Epidermal melanocyte (primary cell): ENCODE data around the gene GSG1L.
"Not testable (repeated sequence)": the region's sequence is repeated elsewhere in the genome, so short reads cannot be mapped to it uniquely, and the experiment has no call there.

Experiments used
- DNase-seq: peaks from one replicate; pipeline ENCODE4 v3.0.0; 2011; ENCODE audit warnings: low spot score; ENCODE audit not compliant: insufficient read length

GSG1L gene

DNA sequence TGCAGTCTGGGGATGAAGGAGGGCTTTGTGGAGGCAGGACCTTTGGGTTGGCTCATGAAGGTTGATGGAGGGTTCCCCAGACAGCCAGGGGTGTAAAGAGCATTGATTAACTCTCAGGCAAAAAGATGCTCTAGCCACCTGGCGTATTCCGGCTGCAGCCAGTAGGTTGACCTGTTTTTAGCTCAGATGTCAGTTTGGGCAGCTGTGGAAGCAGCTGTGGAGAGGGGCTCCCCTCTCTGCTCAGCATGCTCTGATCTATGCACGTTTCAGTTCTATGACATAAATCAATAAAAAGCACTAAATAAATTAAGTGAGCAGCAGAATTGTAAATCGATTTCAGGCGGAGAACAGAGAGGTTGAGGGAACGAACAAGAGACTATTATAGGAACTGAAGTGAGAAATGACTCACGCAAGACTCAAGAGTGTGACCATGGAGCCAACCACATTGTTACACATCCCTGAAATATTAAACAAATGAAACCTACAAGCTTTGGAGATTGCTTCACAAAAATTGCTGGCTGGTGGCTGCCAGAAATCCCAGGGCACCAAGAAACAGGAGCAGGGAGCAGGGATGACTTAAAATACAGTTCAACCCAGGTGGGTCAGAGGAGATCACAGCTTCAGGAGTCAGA is 111.9 kb downstream of the GSG1L start:
- no peak for DNase-seq

DNA sequence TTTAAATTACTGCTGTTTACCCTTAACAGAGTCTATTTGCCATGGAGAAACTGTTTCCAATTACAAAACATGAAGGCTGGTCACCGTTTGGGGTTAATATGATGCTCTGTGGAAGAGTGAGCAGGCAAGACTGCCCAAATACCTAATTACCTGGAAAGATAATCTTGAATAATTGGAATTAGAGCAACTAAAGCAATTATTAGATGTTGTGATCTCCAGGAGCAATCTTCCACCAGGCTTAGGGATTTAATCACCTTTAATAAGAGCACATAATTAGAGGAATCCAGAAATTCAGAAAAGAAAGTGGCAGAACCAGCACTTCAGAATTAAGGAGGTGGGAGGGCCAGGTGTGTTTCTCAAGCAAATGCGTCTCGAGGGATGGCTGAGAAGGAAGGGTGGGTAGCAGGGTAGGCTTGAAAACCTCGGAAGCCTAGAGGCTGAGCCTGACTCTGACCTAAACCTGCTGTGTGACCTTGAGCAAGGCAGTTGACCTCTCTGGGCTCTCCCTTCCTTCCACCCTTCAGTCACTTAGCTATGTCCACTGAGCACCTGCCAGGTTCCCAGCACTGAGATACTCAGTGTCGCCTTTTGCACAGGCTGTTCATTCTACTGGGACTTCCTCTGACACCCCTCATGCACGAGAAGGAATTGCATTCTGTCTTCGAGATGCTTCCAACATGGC is 113.2 kb downstream of the GSG1L start:
- no peak for DNase-seq

DNA sequence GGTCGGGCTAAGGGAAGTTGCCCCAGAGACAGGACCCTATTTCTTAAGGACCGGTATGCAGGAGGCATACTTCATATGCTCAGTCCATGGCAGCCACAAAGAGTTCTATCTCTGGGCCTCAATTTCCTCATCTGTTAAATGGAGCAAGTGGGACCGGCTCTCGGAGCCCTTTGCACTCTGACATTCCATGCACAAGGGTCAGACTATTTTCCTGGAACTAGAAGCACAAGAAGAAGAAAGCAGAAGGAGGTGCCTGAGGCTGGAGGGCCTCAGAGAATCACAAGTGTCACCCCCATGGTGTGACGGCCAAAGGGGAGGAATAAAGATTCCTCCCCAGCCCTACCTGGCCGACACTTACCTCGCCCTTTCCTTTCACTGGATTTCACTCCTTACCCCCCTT is 115.8 kb downstream of the GSG1L start:
- no peak for DNase-seq

DNA sequence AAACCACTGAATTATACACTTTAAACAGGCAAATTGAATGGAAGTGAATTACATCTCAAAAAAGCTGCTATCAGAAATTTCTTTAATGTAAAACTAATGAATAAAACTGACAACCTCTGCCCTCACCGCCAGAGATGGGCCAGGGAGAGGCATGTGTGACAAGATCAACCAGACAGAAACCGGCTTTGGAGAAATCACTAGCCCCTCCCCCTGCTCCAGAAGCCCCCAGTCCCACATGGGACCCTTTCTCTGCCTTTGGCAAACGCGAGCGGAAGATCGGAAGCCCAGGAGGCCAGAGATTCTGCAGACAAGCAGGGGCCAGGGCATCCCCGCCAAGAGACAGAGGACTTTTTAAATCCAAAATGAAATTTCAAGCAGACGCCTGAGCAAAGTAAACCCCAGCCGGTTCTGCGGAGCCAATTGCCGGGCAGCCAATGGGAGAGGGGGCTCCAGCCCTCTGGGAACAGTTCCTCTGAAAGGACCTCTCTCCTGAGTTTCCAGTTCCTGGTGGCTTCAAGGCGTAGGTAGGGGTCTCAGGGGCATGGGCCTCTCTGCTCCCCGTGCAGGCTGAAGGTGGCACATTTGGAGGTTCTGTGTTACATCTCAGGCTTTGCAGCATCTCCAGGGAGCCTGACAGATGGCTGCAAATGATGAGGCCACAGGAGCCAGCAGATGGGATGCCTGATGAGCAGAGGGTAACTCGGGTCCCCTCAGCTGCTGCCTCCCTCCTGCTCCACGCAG is 118.1 kb downstream of the GSG1L start:
- DNase-seq: no peak

DNA sequence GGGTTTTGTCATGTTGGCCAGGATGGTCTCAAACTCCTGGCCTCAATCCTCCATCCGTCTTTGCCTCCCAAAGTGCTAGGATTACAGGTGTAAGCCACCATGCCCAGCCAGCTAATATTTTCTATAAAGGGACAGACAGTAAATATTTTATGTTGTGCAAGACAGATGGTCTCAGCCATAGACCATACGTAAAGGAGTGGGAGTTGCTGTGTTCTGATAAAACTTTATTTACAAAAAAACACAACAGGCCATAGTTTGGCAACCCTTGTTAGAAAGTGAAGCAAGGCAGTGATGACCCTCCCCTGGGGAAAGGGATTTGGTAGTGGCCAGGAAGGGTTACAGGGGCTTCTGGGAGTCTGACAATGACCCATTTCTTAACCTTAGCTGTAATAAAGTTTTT is 119.7 kb downstream of the GSG1L start:
- DNase-seq: no peak

DNA sequence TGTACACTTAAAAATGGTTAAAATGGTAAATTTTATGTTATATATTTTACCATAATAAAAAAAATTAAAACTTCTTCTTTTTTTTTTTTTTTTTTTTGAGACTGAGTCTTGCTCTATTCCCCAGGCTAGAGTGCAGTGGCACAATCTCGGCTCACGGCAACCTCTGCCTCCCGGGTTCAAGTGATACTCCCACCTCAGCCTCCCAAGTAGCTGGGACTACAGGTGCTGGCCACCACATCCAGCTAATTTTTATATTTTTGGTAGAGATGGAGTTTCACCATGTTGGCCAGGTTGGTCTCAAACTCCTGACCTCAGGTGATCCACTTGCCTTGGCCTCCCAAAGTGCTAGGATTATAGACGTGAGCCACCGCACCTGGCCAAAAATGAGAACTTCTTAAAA is 121.4 kb downstream of the GSG1L start:
- DNase-seq: not testable (repeated sequence)

DNA sequence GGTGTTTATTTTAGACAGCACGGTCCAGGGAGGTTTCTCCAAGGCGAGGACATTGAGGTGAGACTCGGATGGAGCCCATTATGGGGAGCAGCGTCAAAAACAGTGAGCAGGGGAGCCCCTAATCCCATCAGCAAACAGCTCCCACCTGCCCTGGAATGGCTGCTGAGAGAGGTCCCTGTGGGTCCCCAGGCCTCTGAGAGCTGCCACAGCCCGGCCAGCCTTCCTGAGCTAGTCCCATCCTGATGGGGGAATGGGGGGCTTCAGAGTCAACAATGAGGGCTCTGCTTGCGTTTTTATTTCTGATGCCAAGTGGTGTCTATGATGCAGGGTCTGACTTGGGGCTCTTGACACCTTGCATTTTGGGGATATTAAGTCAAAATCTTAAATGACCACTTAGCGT is 128.4 kb downstream of the GSG1L start:
- DNase-seq: no peak

DNA sequence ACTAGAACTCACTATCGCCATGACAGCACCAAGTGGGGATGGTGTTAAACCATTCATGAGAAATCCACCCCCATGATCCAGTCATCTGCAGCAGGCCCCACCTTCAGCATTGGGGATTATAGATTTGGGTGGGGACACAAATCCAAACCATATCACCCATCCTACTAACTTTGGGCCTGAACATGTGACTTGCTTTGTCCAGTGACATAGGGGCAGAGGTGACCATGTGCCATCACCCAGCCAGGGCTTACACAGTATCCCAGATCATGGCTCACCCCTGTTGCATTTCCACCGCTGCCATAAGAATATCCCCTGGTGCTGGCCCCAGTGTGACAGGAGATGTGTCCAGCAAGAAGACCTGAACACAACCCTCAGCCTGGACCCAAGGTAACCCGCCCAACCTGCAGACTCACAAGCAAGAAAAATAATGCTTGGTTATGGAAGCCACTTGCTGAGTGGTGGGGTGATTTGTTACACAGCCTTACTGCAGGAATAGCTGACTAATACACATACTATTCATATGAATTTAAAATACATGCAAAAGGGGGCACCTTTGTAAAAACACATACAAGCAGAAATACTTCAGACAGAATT is 130.9 kb downstream of the GSG1L start:
- no peak for DNase-seq

DNA sequence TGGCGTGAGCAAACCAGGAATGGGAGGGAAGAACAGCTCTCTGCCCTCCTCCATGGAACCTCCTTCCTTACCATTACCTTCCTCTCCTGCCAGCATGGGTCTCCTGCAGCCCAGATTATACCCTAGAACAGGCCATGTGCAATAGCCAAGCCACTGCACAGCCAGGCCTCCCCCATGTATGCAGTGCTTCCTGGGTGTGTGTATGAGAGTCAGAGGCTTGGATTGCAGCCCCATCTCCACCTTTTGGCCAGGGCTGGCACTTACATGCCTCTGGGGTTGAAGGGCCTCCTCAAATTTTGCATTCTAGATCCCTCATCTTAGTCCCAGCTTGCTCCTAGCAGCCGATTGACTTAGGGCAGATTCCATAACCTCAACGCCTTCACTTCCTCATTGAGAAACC is 133.7 kb downstream of the GSG1L start:
- DNase-seq: no peak

DNA sequence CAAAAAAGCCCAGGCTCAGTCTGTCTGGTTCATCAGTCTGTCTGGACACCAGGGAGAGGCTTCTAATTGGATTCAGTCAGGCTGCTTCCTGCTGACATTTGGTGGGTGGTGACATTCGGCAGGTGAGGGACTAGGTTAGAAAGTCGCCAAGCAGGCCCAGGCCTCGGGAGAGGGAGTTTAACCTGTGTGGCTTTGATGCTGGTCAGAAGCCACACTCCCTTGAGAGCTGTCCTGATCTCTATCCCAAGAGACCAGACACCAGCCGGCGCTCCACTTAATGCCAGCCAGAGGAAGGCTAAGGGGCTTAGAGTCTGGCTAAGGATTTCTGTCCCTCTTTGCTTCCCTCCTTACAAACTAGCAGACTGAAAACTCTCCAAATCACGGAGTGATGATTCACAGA is 135.0 kb downstream of the GSG1L start:
- no peak for DNase-seq

DNA sequence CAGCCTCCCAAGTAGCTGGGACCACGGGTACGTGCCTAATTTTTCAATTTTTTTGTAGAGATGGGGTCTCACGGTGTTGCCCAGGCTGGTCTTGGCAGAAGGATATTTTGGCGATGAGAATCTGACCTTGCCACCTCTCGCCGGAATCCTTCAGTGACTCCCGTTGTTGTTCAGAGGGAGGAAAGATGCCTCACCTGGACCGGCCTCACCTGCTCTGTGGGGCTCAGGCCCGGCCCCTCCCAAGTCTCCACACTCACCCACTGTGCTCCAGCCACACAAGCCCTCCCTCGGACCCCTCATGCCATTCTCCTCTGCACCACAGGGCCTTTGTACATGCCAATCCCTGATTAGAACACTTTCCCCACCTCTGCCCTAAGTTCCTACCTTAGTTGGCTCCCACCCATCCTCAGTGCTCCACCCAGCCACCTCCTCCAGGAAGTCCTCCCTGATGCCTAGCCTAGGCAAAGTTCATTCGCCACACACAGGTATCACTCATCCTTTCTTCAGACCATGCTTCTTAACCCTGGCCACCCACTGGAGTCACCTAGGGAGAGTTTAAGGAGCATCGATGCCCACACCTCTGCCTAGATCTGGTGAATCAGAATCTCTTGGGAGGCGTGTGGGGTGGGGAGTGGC is 136.1 kb downstream of the GSG1L start:
- DNase-seq: no peak

DNA sequence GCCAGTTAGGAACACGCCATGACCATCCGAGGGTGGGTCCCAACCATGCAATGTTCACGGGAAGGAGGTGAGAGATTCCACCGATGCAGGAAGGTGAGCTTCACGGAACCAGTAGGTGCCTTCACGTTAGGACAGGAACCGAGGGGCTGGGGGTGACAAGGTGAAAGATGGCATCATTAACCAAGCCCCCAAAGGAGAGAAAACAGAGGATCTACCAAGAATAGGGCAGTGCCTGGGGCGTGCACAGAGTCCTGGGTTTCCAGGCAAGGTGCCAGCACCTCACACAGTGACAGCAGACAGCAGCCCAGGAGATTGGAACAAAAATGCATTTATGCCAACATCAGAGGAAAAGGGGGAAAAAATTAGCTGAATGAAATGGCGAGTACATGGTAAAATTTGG is 137.9 kb downstream of the GSG1L start:
- no peak for DNase-seq

DNA sequence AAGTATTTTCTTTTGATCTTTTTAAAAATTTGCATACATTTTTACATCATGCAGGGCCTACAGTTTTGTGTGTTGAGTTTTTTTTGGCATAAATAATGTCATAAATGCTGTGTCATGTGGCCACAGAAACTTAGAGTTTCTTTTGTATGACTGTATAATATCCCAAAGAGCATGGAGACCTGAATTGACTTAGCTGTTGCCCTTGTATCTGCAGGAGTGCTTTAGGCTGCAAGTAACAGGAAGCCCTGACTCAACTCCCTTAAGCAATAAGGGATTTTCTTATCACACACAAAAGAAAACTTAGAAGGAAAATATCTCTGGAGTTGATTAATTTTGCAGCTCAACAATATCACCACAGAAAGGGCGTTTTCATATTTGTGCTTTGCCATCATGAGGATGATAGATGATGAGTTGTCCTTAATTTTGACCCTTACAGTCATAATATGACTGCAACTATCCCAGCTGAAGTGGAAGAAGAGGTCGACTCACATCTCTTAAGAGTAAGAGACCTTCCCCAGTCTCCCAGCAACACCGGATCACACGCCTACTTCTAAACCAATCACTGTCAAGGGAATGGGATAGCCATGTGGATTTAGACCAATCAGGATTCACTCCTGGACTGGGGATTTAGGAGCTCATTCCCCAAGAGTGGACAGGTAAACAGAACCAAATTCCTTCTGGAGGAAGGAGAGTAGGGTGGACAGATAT is 138.9 kb downstream of the GSG1L start:
- DNase-seq: no peak

DNA sequence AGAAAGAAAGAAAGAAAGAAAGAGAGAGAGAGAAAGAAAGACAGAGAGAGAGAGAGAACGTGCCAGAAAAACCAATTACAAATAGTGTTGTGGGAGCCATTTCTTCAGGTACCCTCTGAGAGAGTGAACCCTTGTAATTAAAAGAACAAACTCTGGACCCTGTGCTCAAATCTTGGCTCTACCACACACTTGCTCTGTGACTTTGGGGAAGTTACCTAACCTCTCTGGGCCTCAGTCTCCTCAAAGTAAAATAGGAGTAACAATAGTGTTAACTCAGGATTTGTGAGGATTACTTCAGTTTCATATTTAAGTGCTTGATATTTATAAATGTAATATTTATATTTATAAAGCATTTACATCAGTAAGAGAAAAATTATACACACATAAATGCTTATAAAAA is 139.8 kb downstream of the GSG1L start:
- DNase-seq: no peak

DNA sequence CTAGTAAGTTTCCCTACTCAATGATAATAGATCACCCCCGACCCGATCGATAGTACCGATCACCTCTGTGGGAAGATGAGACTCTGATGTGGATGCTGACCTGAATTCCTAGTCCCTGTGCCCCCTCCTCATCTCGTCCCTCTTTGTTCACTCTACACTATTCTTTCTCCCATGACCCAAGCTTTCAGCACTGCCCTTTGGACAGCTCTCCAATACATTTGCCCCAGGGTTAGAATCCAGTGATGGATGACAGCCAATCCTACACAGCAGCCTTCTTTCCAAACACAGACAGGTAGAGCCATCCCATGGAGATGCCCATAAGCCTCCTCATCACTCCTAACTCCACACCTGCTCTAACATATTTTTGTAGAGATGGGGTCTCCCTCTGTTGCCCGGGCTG is 141.1 kb downstream of the GSG1L start:
- DNase-seq: no peak

DNA sequence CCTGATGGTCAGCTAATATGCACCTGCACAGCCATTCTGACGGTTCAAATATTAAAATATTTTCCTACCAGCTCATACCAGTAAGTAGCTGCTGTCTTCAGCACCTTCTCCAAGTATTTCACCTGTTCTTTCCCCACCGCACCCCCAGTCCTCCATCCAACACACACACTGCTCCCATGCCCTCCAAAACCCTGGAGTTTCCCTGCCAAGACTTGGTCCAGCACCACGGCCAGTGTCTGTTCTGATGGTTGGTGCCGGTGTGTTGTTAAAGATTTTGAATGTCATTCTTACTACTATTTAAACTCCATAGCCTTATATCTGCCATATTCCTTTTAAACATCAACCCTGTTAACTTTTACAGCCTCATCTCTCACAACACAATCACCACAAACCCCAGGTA is 142.4 kb downstream of the GSG1L start:
- DNase-seq: no peak

DNA sequence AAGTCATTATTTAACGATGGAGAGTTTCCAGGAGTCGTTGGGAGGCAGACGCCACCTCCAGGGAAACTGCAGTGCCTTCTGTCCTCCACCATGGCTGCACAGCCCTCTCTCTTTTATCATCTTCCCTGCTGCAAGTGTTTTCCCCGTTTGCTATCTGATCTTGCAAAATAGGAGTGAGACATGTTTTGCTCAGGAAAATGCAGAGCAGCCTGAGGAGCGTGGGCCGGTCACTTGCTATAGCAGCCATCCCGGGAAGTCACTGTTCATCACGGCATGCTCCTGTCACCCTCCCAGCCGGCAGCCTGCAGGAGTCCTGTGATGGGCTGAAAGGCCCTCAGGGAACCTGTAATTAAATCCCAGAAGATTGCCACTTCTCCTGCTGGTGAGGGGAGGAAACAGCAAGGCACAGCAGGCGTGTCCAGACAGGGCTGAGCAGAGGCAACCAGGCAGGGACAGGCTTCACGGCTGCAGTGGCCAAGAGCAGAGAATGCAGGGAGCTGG is 143.1 kb downstream of the GSG1L start:
- DNase-seq: no peak

DNA sequence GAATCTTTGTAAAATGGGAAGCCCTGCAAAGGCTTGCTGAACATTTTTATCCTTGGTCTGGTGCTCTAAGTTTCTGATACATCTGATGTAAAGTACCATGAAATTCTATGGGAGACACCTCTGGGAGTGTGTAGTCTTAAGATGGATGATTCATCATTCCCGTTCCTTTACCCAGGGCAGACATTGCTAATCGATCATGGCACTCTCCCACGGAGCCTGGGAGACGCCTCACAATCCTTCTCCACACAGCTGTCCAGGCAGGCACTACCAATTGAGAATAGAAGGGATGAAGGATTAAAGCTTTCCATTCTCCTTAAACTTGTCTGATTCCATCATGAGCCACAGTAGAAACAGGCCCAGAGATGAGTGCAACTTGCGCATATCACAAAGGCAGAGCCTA is 144.8 kb downstream of the GSG1L start:
- no peak for DNase-seq

DNA sequence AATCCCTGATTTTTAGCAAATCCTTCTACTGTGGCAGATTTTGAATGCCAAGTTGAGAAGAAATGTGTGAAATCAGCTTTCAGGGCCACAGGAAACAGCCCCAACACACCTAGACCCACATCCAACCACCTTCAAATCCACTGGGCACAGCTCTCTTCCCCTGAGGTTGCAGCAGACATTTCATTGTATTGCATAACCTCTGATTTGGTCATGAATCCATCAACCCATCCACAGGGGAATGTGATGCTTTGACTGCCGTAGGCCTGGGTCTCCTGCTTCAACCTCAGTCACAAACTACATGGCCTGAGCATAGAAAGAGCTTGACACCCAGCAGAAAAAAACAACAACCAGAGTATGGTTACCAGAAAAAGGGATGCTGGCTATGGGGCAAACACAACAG is 145.6 kb downstream of the GSG1L start:
- no peak for DNase-seq

DNA sequence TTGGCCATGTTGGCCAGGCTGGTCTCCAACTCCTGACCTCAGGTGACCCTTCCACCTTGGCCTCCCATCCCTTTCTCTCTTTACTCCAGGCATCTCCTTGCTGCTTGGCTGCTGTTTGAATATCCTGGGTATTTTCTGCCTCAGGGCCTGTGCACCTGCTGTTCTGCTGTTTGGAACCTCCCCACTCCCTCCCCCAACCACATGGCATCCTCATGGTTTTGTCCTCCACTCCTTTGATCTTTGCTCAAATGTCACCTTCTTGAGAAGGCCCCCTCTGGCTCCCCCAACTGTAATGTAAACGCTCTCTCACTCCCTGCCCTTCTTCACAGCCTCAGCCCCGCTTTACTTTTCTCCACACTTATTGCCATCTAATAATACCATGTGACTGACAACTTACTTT is 152.0 kb downstream of the GSG1L start:
- DNase-seq: no peak

DNA sequence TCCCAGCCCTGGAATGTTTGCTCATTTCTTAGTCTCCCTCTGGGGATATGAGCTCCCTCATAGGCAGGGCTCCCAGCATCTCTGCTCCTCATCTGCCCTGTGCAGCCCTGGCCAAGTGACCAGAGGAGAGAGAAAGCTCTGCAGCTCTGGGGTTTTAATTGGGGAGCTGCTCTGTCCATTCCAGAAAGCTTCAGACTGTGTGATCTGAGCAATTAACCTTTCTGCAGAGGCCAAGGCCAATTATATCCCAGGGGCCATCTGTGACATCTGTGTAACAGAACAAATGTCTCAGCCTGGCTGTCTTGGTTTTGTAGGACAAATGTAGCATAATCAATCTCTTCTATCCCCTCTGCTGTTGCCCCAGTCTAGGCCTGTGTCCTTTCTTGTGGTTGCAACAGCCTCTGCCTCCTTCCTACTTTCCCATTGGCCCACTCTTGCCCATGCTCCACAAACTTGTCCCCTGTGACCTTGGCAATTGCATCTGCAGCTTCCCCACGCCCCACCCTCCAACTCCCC is 156.0 kb downstream of the GSG1L start:
- no peak for DNase-seq
